Activated CD8-positive, alpha-beta memory T cell treated with anti-CD3 and anti-CD28 coated beads, Interleukin-2, amount 10 ng/mL, durations not matched to agents 7 days and 5 days (primary cell): ENCODE measurements around the gene PSMA7. TPM values are rescaled to one million over a fixed set of nuclear protein-coding genes. Genes with fewer than 3 reads are reported as not detected.

ENCODE experiments used
- ATAC-seq: fragments of 150-1000 bp; cut with Tn5 transposase; one replicate; pipeline ENCODE4 v1.10.0; 2021; ENCODE audit warnings: moderate library complexity
- CTCF ChIA-PET: fragments of 350-600 bp; sonication (Branson Sonifier 250); formaldehyde crosslinking; loops from one replicate; lab custom pipeline; 2021; ENCODE audit warnings: antibody characterized with exemption; lab: Charles Lee
- DNase-seq: peaks from one replicate; pipeline ENCODE4 v3.0.0-alpha.2; 2020
- H3K27ac Mint-ChIP-seq: one replicate; pipeline ENCODE4 v1.8.0; 2021; ENCODE audit warnings: mild to moderate bottlenecking, mixed read lengths
- H3K27me3 Mint-ChIP-seq: one replicate; pipeline ENCODE4 v1.8.0; 2021; ENCODE audit warnings: mixed read lengths
- H3K36me3 Mint-ChIP-seq: one replicate; pipeline ENCODE4 v1.8.0; 2021; ENCODE audit warnings: mild to moderate bottlenecking, mixed read lengths
- H3K4me1 Mint-ChIP-seq: one replicate; pipeline ENCODE4 v1.8.0; 2021; ENCODE audit warnings: mixed read lengths
- H3K4me3 Mint-ChIP-seq: one replicate; pipeline ENCODE4 v1.8.0; 2021; ENCODE audit warnings: mild to moderate bottlenecking, moderate library complexity, mixed read lengths
- H3K9me3 Mint-ChIP-seq: one replicate; pipeline ENCODE4 v1.8.0; 2022; ENCODE audit warnings: low read depth, mixed read lengths
- total RNA-seq, 2 experiments: library from RNA; stranded (reverse); gene quantifications; one replicate each; pipeline ENCODE4 v1.2.3, GENCODE V29; 2021

Gene PSMA7
- total RNA-seq, 2 experiments from 2014 or later = 287 to 359 TPM

DNA sequence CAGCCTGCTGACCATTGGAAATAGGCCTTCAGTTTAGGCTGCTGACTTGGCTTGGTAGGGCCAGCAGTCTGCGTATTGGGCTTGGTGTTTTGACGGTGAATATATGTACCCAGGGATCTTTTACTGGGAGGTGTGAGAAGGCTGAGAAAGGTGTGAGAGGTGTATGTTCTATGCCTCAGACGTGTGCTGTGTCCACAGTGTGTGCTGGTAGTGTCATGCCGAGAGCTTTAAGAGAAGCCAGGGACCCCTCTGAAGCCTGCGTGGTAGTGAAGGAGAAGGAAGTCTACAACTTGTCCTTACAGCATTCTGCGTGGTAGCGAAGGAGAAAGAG is 2.5 kb upstream of the PSMA7 start:
- H3K27ac Mint-ChIP-seq = no peak overlapping the region
- H3K27me3 Mint-ChIP-seq = no peaks in the 10 kb centered on the region
- peaks cover 38% of the 10 kb centered on the region for H3K4me1 Mint-ChIP-seq
- H3K9me3 Mint-ChIP-seq = no peaks in the 10 kb centered on the region
- DNase-seq = no peak
- H3K4me3 Mint-ChIP-seq = peak overlapping the region; percentile 18
- CTCF ChIA-PET = interaction anchor here (1.9 kb wide), 1 partner anchor 135 kb away, joined by 7 read pairs; no protein-coding TSS in a partner anchor
- peaks cover 13% of the 10 kb centered on the region for H3K36me3 Mint-ChIP-seq
- no peak for ATAC-seq

GRCh38 chr20:62143957-62144825 is 997 bp upstream of the PSMA7 start:
- Mint-ChIP-seq H3K36me3 (peaks cover 25% of the 10 kb centered on the region), H3K4me3 (peak overlapping the region; percentile 77), H3K9me3 (no peaks in the 10 kb centered on the region), H3K27me3 (no peaks in the 10 kb centered on the region), H3K27ac (peak overlapping the region; percentile 54), H3K4me1 (peaks cover 48% of the 10 kb centered on the region)
- DNase-seq (peak; percentile 67), ATAC-seq (peak; percentile 14)
- CTCF ChIA-PET = interaction anchor here (1.9 kb wide), 1 partner anchor 134 kb away, joined by 7 read pairs; no protein-coding TSS in a partner anchor

GRCh38 chr20:62142252-62143080 is 728 bp downstream of the PSMA7 start:
- no peak for DNase-seq
- peak overlapping the region; percentile 91 for H3K27ac Mint-ChIP-seq
- CTCF ChIA-PET = interaction anchor here (0.8 to 2.5 kb wide), 6 partner anchors 8 to 131 kb away, joined by 4 to 20 read pairs (median 8); partner anchors contain the start of genes LSM14B and TAF4

GRCh38 chr20:62141397-62142251 is 1.6 kb downstream of the PSMA7 start:
- Mint-ChIP-seq H3K4me3 (peak overlapping the region; percentile 95), H3K9me3 (no peaks in the 10 kb centered on the region), H3K27me3 (no peaks in the 10 kb centered on the region), H3K36me3 (peaks cover 47% of the 10 kb centered on the region), H3K27ac (peak overlapping the region; percentile 91), H3K4me1 (peaks cover 55% of the 10 kb centered on the region)
- DNase-seq (peak; percentile 61), ATAC-seq (no peak)
- CTCF ChIA-PET = interaction anchor here (0.6 to 2.5 kb wide), 7 partner anchors 20 to 130 kb away, joined by 3 to 20 read pairs (median 7); partner anchors contain the start of genes LSM14B, MTG2 and TAF4

More at GRCh38 chr20:62142252-62143080, 728 bp downstream of the PSMA7 start:
- ATAC-seq = peak; percentile 17
- Mint-ChIP-seq H3K4me3 (peak overlapping the region; percentile 95), H3K4me1 (peaks cover 56% of the 10 kb centered on the region), H3K9me3 (no peaks in the 10 kb centered on the region), H3K27me3 (no peaks in the 10 kb centered on the region), H3K36me3 (peaks cover 38% of the 10 kb centered on the region)

GRCh38 chr20:62141043-62141396 is 2.2 kb downstream of the PSMA7 start:
- Mint-ChIP-seq H3K4me3 (peak overlapping the region; percentile 95), H3K4me1 (peaks cover 54% of the 10 kb centered on the region), H3K27ac (peak overlapping the region; percentile 91), H3K27me3 (no peaks in the 10 kb centered on the region), H3K36me3 (peaks cover 50% of the 10 kb centered on the region), H3K9me3 (no peaks in the 10 kb centered on the region)
- no peak for ATAC-seq
- CTCF ChIA-PET = interaction anchor here (1.3 to 2.5 kb wide), 6 partner anchors 19 to 130 kb away, joined by 4 to 20 read pairs (median 8); partner anchors contain the start of genes LSM14B, MTG2 and TAF4
- no peak for DNase-seq

DNA sequence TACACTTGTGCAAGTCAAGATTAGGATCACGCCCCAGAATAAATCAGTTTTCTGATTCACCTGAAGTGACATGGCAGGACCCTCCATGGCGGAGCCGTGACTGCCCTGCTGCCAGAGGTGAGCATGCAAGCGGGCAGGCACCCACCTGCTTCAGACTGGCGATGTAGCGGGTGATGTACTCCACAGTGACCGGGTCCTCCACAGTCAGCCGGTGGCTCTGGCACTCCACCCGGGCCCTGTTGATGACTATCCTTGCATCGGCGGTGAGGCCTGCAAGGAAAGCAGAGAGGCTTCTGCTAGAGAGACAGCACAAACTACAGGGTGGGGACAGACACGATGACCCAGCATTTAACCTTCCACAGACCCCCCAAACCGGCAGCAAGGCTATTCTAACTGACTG is 3.6 kb downstream of the PSMA7 start:
- Mint-ChIP-seq H3K27me3 (no peaks in the 10 kb centered on the region), H3K36me3 (peaks cover 51% of the 10 kb centered on the region), H3K4me3 (no peak overlapping the region), H3K27ac (no peak overlapping the region), H3K9me3 (no peaks in the 10 kb centered on the region), H3K4me1 (peaks cover 42% of the 10 kb centered on the region)
- CTCF ChIA-PET = no interaction called here
- no peak for ATAC-seq
- DNase-seq = no peak

- Mint-ChIP-seq H3K27ac (no peak overlapping the region), H3K4me3 (no peak overlapping the region), H3K36me3 (peaks cover 54% of the 10 kb centered on the region), H3K4me1 (peaks cover 41% of the 10 kb centered on the region), H3K27me3 (no peaks in the 10 kb centered on the region), H3K9me3 (no peaks in the 10 kb centered on the region)
- CTCF ChIA-PET = no interaction called here
- DNase-seq (no peak), ATAC-seq (no peak)
These were observed 4.3 kb downstream of the PSMA7 start for GRCh38 chr20:62138912-62139311.

GRCh38 chr20:62138204-62138543 is 5.0 kb downstream of the PSMA7 start:
- Mint-ChIP-seq H3K9me3 (no peaks in the 10 kb centered on the region), H3K36me3 (peaks cover 54% of the 10 kb centered on the region), H3K4me1 (peaks cover 44% of the 10 kb centered on the region), H3K27me3 (no peaks in the 10 kb centered on the region), H3K27ac (no peak overlapping the region), H3K4me3 (no peak overlapping the region)
- ATAC-seq = no peak
- no peak for DNase-seq
- CTCF ChIA-PET = interaction anchor here (0.8 to 1.1 kb wide), 2 partner anchors 127 to 128 kb away, joined by 3 to 5 read pairs; no protein-coding TSS in a partner anchor

GRCh38 chr20:62137478-62138203 is 5.6 kb downstream of the PSMA7 start:
- no peaks in the 10 kb centered on the region for H3K9me3 Mint-ChIP-seq
- no peak for DNase-seq
- no peak for ATAC-seq
- peaks cover 54% of the 10 kb centered on the region for H3K36me3 Mint-ChIP-seq
- H3K27ac Mint-ChIP-seq = peak overlapping the region; percentile 31
- no peak overlapping the region for H3K4me3 Mint-ChIP-seq
- CTCF ChIA-PET = interaction anchor here (0.8 to 1.1 kb wide), 2 partner anchors 127 to 128 kb away, joined by 3 to 5 read pairs; no protein-coding TSS in a partner anchor
- no peaks in the 10 kb centered on the region for H3K27me3 Mint-ChIP-seq
- H3K4me1 Mint-ChIP-seq = peaks cover 46% of the 10 kb centered on the region

DNA sequence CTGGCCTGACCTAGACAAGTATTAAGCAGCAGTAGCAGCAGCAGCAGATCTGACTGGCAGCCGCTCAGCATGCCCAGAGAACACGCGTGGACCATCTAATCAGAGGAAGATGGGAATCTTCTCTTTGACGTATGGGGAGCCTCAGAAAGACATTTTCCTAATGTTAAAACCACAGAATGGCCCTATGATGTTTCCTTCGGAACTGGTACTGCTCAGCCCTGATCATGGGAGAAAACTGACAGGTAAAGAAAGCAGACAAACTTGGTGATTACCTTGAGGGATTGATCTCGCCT is 6.2 kb downstream of the PSMA7 start:
- peaks cover 55% of the 10 kb centered on the region for H3K36me3 Mint-ChIP-seq
- DNase-seq = no peak
- ATAC-seq = no peak

GRCh38 chr20:62136283-62137091 is 6.7 kb downstream of the PSMA7 start:
- Mint-ChIP-seq H3K4me3 (no peak overlapping the region), H3K9me3 (no peaks in the 10 kb centered on the region), H3K27ac (peak overlapping the region; percentile 31), H3K36me3 (peaks cover 57% of the 10 kb centered on the region), H3K4me1 (peaks cover 42% of the 10 kb centered on the region), H3K27me3 (no peaks in the 10 kb centered on the region)
- peak; percentile 63 for ATAC-seq
- CTCF ChIA-PET = interaction anchor here (0.9 to 4.6 kb wide), 5 partner anchors 11 to 128 kb away, joined by 3 to 30 read pairs (median 7); no protein-coding TSS in a partner anchor
- DNase-seq = peak; percentile 76

More for the DNA sequence above, 6.2 kb downstream of the PSMA7 start:
- Mint-ChIP-seq H3K4me3 (no peak overlapping the region), H3K9me3 (no peaks in the 10 kb centered on the region), H3K27me3 (no peaks in the 10 kb centered on the region), H3K27ac (peak overlapping the region; percentile 31), H3K4me1 (peaks cover 46% of the 10 kb centered on the region)
- CTCF ChIA-PET = interaction anchor here (3.3 to 4.6 kb wide), 2 partner anchors 12 to 126 kb away, joined by 17 to 30 read pairs; no protein-coding TSS in a partner anchor
